Esophagus squamous epithelium (tissue), 5 donors: ENCODE results near the gene CEP112. TPM values are rescaled to one million over a fixed set of nuclear protein-coding genes. Genes with fewer than 3 reads are reported as not detected.

Source experiments
- DNase-seq: peaks from one replicate; lab custom pipeline; 2025; lab: John Stamatoyannopoulos, UW
- H3K27ac ChIP-seq, 4 donors: fragments of 200-600 bp; sonication (generic); one replicate each; pipeline ENCODE4 v1.5.1; 2016 to 2019; ENCODE audit warnings: mild to moderate bottlenecking in 1 of 4
- H3K27me3 ChIP-seq, 4 donors: fragments of 200-600 bp; sonication (generic); 1 replicate in 3 of 4; 2 replicates in 1 of 4; pipeline versions ENCODE4 v1.5.1 to v1.6.0; 2017 to 2021; ENCODE audit warnings: antibody characterized with exemption in 1 of 4
- H3K36me3 ChIP-seq, 3 donors: fragments of 200-600 bp; sonication (generic); one replicate each; pipeline ENCODE4 v1.5.1; 2016 to 2019
- H3K4me1 ChIP-seq, 3 donors: fragments of 200-600 bp; sonication (generic); one replicate each; pipeline ENCODE4 v1.5.1; 2017 to 2019
- H3K4me3 ChIP-seq, 4 donors: fragments of 200-600 bp; sonication (generic); 1 replicate in 3 of 4; 2 replicates in 1 of 4; pipeline ENCODE4 v1.5.1; 2016 to 2019; ENCODE audit warnings: mild to moderate bottlenecking in 2 of 4, moderate library complexity in 1 of 4
- H3K9me3 ChIP-seq, 3 donors: fragments of 200-600 bp; sonication (generic); one replicate each; pipeline ENCODE4 v1.5.1; 2016 to 2019
- CTCF ChIP-seq, 6 experiments: fragments of 450-650 bp in 4 of 6; fragments of 200-600 bp in 2 of 6; sonication (generic) in 2 of 6; IDR thresholded peaks; one replicate each; pipeline ENCODE4 v1.5.1; 2016 to 2019; ENCODE audit warnings: antibody characterized with exemption in 6 of 6, mild to moderate bottlenecking in 4 of 6, moderate library complexity in 4 of 6
- POLR2A ChIP-seq, 4 donors: fragments of 450-650 bp; IDR thresholded peaks; one replicate each; pipeline ENCODE4 v1.6.1; 2017; ENCODE audit warnings: antibody characterized with exemption in 4 of 4, mild to moderate bottlenecking in 4 of 4, moderate library complexity in 3 of 4
- WGBS, 2 donors: methylation state at CpG; one replicate each; pipeline ENCODE4 v1.1.5; 2018; 5-methylcytosine and 5-hydroxymethylcytosine counted together
- intact Hi-C: fragments of 100-400 bp; cut with DNase I; formaldehyde crosslinking; loops from one replicate; pipeline ENCODE4 v1.15.0; 2022
- total RNA-seq, 4 donors: library from RNA; depleted of rRNA; stranded (reverse); fragments of >200 nt; gene quantifications; one replicate each; pipeline ENCODE4 v1.1.0, GENCODE V29; 2016
- donor health status: DM: yes; HTN: yes; CAD: no.

CEP112 gene
- total RNA-seq, 4 donors from 2014 or later, result 2.5 to 10.9 (median 6.4) TPM

DNA sequence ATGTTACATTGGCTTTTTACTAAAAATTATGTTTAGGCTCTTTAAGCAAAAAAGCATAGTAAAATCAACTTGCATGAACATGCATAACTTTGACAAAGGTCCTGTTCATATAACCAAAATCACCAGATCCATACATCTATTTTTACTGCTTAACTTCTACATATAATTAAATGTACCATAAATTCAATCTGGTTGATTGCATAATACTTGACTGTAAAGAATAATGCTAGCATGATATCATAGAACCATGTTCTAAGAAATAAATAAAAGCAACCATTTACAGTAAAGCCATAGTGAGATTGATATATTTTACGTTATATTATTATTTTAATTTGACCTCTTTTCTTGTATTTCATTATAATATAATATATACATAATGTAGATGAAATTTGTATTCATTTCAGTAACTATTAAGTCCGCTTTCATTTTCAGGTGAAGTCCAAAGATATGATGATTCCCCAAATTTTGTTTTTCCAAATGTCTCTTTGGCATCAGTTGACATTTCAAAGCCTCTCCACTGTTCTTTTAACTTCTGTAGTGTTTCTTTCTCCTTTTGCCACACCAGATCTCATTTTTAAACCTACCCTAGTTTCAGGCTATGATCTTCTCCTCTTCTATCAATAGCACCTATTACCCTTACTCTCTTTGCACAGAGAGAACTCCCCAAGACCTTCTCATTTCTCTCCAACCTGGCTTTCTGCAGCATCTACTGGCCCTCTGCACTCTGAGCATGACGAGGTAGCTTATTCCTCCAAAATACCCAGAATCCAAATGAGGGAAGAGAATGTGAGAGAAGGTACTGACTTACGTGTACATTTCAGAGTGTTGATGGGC lies 35.5 kb upstream of the CEP112 start:
- Histone ChIP-seq H3K36me3 (no peaks in the 10 kb centered on the region), H3K27ac (no peak overlapping the region), H3K27me3 (peaks cover 0 to 15% (median 0%) of the 10 kb centered on the region in 4 donors), H3K4me3 (no peak overlapping the region), H3K9me3 (no peaks in the 10 kb centered on the region), H3K4me1 (no peaks in the 10 kb centered on the region)
- intact Hi-C loops, result no loop called here
- whole genome bisulfite sequencing, 2 donors, result 79 to 83% methylated on average over 4 of the region's 4 CpGs
- TF ChIP-seq POLR2A (IDR thresholded peaks at IDR 0.05) (no peak), CTCF (IDR thresholded peaks at IDR 0.05) (no peak)
- DNase-seq, result no peak

DNA sequence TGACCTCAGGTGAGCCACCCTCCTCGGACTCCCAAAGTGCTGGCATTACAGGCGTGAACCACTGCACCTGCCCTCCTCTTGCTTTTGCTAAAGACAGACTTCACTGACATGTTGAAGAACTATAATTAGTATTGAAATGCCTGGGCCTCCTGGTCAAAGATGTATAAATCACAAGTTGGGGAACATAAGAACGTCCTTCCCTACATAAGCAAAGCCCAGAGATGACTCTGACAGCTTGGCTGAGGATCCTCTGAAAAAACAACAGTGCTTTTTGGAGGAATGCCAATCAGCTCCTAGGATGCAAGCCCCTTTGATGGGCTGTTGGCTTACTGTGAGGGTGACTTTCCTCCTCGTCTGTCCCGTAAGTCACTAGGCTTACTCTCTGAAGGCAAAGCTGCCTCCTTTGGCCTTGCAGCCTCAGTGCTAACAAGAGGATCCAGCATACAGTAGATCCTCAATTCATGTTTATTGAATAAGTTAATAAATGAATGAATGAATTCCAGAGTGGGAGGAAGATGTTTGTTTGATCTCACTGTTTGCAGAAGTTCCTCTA lies 30.9 kb upstream of the CEP112 start:
- H3K36me3 ChIP-seq, result no peaks in the 10 kb centered on the region
- intact Hi-C loops, result no loop called here
- H3K4me3 ChIP-seq, result no peak overlapping the region
- no peak overlapping the region for H3K27ac ChIP-seq
- H3K9me3 ChIP-seq, result no peaks in the 10 kb centered on the region
- DNase-seq, result no peak
- TF ChIP-seq POLR2A (IDR thresholded peaks at IDR 0.05), result no peak
- no peak for TF ChIP-seq CTCF (IDR thresholded peaks at IDR 0.05)
- 56 to 77% methylated on average over 3 to 5 of the region's 5 CpGs for WGBS, 2 donors
- H3K27me3 ChIP-seq, result peaks cover 0 to 25% (median 0%) of the 10 kb centered on the region in 4 donors
- no peaks in the 10 kb centered on the region for H3K4me1 ChIP-seq

GRCh38 chr17:66221755-66222530 lies 30.0 kb upstream of the CEP112 start:
- WGBS, 2 donors, result 79 to 85% methylated on average over 11 of the region's 11 CpGs
- intact Hi-C loops, result no loop called here
- DNase-seq, result no peak

GRCh38 chr17:66221343-66221742 lies 29.4 kb upstream of the CEP112 start:
- intact Hi-C loops, result no loop called here
- Histone ChIP-seq H3K27ac (no peak overlapping the region), H3K9me3 (no peaks in the 10 kb centered on the region), H3K4me1 (no peaks in the 10 kb centered on the region), H3K36me3 (no peaks in the 10 kb centered on the region), H3K27me3 (peaks cover 0 to 29% (median 0%) of the 10 kb centered on the region in 4 donors), H3K4me3 (no peak overlapping the region)
- TF ChIP-seq CTCF (IDR thresholded peaks at IDR 0.05), result no peak
- TF ChIP-seq POLR2A (IDR thresholded peaks at IDR 0.05), result no peak
- DNase-seq, result no peak

More at GRCh38 chr17:66221755-66222530, 30.0 kb upstream of the CEP112 start:
- no peak for TF ChIP-seq POLR2A (IDR thresholded peaks at IDR 0.05)
- no peak for TF ChIP-seq CTCF (IDR thresholded peaks at IDR 0.05)
- Histone ChIP-seq H3K4me3 (no peak overlapping the region), H3K27ac (no peak overlapping the region), H3K27me3 (peaks cover 0 to 29% (median 0%) of the 10 kb centered on the region in 4 donors), H3K36me3 (no peaks in the 10 kb centered on the region), H3K4me1 (no peaks in the 10 kb centered on the region), H3K9me3 (no peaks in the 10 kb centered on the region)
